ENCODE results near the gene SCT. TPM values are rescaled to one million over a fixed set of nuclear protein-coding genes. Genes with fewer than 3 reads are reported as not detected.

The SCT gene
- total RNA-seq, 1 experiment from 2014 or later, result not detected

GRCh38 chr11:615504-616319 is 11.3 kb downstream of the SCT start, which contains the start of gene IRF7:
TSS of gene IRF7 (minus strand) at chr11:615950. CDS start at chr11:615364, 586 bp downstream.
- intact Hi-C loops (cut with micrococcal nuclease; ENCODE audit: unreplicated experiment), result loop anchor here (1.0 to 5.0 kb wide), 2 partner anchors 9 to 48 kb away; partner anchors contain the start of gene CDHR5
- BruUV-seq (replicated peaks), result no TSS peak
- Mint-ChIP-seq H3K36me3 (ENCODE audit: insufficient read depth, unreplicated experiment) (peaks cover 89% of the 10 kb centered on the region), H3K27me3 (ENCODE audit: insufficient read depth, unreplicated experiment) (no peaks in the 10 kb centered on the region), H3K4me1 (ENCODE audit: low read depth, unreplicated experiment) (peaks cover 5% of the 10 kb centered on the region), H3K4me3 (ENCODE audit: unreplicated experiment) (peak within 1 kb of the TSS; percentile 81), H3K9me3 (ENCODE audit: unreplicated experiment) (no peaks in the 10 kb centered on the region), H3K27ac (ENCODE audit: unreplicated experiment) (peak within 1 kb of the TSS; percentile 89)
- peaks cover 27% of the 10 kb centered on the region for H3K4me1 ChIP-seq
- peaks cover 5% of the 10 kb centered on the region for H3K36me3 ChIP-seq (ENCODE audit: control insufficient read depth, insufficient read depth, low read length)
- peak within 1 kb of the TSS; percentile 90 for H3K4me3 ChIP-seq (ENCODE audit: low read depth, low read length)
- ChIA-PET POLR2A (interaction anchor here (0.6 kb wide), 3 partner anchors 40 to 85 kb away, joined by 3 read pairs; partner anchors contain the start of gene PHRF1), CTCF (no interaction called here)
- H3K9me3 ChIP-seq, result no peaks in the 10 kb centered on the region
- no peaks in the 10 kb centered on the region for H3K27me3 ChIP-seq (replicated peaks; ENCODE audit: control insufficient read depth, insufficient read depth, low read length)
- TF ChIP-seq CTCF (IDR thresholded peaks at IDR 0.05; ENCODE audit: insufficient read depth in 1 of 2, low read depth in 1 of 2, low read length in 1 of 2, severe bottlenecking in 1 of 2, unreplicated experiment in 1 of 2), result no peak
- peak; percentile 94 to 95 for DNase-seq

GRCh38 chr11:614623-615503 is 12.1 kb downstream of the SCT start:
- Mint-ChIP-seq H3K4me3 (ENCODE audit: unreplicated experiment) (peak overlapping the region; percentile 81), H3K27ac (ENCODE audit: unreplicated experiment) (peak overlapping the region; percentile 89), H3K4me1 (ENCODE audit: low read depth, unreplicated experiment) (peaks cover 5% of the 10 kb centered on the region), H3K9me3 (ENCODE audit: unreplicated experiment) (no peaks in the 10 kb centered on the region), H3K36me3 (ENCODE audit: insufficient read depth, unreplicated experiment) (peaks cover 91% of the 10 kb centered on the region), H3K27me3 (ENCODE audit: insufficient read depth, unreplicated experiment) (no peaks in the 10 kb centered on the region)
- Histone ChIP-seq H3K9me3 (no peaks in the 10 kb centered on the region), H3K4me1 (peaks cover 27% of the 10 kb centered on the region), H3K36me3 (ENCODE audit: control insufficient read depth, insufficient read depth, low read length) (peaks cover 9% of the 10 kb centered on the region), H3K4me3 (ENCODE audit: low read depth, low read length) (peak overlapping the region; percentile 90), H3K27me3 (replicated peaks; ENCODE audit: control insufficient read depth, insufficient read depth, low read length) (no peaks in the 10 kb centered on the region)
- POLR2A ChIA-PET, result interaction anchor here (0.6 kb wide), 2 partner anchors 39 to 86 kb away, joined by 3 read pairs; partner anchors contain the start of gene PHRF1
- CTCF ChIA-PET, result no interaction called here
- no peak for TF ChIP-seq CTCF (IDR thresholded peaks at IDR 0.05; ENCODE audit: insufficient read depth in 1 of 2, low read depth in 1 of 2, low read length in 1 of 2, severe bottlenecking in 1 of 2, unreplicated experiment in 1 of 2)
- no peak for DNase-seq
- BruUV-seq (replicated peaks), result TSS peak; percentile 62
- intact Hi-C loops (cut with micrococcal nuclease; ENCODE audit: unreplicated experiment), result loop anchor here (1.0 to 5.0 kb wide), 3 partner anchors 9 to 48 kb away; partner anchors contain the start of genes CDHR5 and PHRF1
